Measurements from ENCODE around the gene FBXW12.
"Not testable (repeated sequence)": the region's sequence is repeated elsewhere in the genome, so short reads cannot be mapped to it uniquely, and the experiment has no call there.

The FBXW12 gene, protein sequence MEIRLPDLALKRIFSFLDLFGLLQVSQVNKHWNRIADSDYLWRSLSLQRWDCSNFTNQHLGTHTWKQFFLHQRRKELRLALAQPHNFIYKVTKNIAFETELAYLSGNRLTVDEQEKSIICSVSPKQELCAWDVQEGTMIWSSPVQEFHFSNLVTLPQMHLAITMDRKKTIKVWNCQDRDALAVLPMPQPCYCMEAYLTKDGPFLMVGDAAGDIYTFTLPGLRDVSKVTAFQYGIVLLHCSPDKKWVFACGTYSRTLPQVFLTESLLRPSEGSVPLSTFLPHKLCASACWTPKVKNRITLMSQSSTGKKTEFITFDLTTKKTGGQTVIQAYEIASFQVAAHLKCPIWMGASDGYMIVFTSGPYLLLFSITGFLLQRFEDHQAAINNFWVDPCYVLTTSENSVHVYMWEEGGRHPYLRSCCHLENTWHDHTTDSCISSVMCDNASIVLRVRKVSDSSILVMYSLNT

DNA sequence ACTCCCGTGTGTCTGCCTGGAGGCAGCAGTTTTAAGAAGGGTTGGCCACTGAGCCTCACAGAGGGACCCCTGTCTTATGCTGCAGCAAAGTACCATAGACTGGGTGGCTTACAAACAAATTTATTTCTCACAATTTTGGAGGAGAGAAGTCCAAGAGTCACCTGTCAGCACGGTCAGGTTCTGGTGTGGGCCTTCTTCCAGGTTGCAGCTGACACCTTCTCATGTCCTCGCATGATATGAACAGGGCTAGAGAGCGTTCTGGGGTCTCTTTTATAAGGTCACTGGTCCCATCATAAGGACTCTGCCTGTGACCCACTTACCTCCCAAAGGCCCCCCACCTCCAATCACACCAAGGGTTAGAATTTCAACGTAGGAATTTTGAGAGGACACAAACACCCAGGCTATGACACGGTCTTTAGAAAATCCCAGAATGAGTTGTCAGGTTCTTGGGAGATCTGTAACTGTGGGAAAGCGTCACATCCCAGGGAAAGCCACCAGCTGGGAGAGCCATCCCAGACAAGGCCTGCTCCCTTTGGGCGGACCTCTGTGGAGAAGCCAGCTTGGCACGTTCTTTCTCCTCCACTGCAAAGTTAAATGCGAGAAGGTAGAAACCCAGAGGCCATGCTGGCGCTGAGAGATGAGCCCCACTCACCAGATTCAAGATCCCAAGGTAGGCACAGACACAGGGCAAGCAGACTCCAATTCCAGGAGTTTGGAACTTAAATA is at the start of gene FBXW12:
FBXW12 (plus strand) TSS at position 569 of the 726 bp plus-strand sequence. CDS start 549 bp downstream, outside the sequence.
- DNase-seq (ENCODE audit: low spot score): no peak

DNA sequence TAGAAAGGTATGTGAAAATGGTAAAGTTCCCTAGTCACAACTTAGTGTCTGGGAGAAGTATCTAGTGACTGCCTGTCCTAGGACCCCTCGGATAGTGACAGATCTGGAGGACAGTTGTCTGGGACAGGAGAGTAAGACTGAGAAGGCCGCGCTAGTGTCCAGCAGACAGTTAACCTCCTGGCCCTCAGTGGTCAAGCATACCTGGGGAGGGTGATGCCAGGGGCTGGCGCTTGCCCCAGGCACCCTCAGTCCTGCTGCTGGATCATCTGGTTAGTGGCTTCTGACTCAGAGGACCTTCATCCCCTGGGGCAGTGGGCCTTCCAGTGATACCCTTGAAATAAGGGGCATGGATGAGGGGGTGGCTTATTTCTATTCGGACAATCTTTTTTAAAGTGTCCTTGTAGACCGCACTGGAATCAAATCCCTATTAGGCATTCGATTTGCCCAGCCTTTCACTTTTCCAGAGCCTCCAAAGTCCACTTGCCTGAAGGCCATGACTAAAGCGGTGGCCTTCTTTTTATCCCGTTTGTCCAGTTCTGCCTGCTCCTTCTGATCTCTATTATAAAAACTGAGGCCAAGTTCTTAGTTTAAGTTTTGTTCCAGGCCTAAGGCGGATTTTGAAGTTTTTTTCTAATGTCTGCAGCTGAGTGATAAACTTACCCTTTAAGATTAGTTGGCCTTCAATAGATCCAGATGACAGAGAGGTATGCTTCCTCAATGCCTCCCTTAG is 40.1 kb upstream of the FBXW12 start:
- not testable (repeated sequence) for DNase-seq (ENCODE audit: low spot score)

DNA sequence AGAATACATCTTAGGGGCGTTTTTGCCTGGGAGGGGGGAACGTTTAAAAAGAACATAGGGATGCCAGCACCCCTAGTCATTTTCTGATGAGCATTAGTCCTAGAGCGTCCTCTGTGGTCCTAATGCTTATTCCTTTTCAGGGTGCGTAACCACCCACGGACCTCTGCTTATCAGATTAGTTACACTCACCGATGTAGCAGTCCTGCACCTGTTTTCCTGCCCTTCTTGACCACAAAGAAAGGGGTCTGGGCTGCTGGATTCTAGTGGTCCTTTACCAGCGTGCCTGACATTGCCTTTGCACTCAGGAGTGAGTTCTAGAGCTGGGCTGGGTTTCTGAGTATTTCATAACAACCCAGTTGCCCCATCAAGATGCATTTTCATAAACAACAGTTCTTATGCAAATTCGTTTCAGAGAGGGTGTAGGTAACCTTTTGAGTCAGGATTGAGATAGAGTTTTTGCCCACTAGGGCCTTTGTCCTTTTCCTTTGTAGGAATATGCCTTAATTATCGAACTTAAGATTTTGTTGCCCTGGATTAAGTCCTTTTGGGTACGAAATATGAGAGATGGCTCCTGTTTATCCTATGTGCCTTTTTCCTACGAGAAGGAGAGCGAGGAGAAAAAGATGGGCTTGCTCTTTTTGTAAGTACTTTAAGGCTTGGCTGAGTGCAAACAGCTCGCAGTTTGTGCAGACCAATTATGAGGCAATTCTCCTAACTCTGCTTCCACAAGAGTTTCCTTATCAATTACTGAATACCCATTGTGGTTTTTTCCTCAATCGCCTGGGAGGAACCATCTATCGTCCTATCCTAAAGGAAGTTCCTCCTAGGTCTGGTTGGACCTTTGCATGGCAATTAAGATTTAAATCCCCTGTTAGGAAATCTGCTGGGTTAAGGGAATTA is 38.4 kb upstream of the FBXW12 start, which contains the start of gene SPINK8:
SPINK8 (minus strand) TSS at position 316 of the 900 bp plus-strand sequence. CDS start 5,320 bp downstream, outside the sequence.
- not testable (repeated sequence) for DNase-seq (ENCODE audit: low spot score)

DNA sequence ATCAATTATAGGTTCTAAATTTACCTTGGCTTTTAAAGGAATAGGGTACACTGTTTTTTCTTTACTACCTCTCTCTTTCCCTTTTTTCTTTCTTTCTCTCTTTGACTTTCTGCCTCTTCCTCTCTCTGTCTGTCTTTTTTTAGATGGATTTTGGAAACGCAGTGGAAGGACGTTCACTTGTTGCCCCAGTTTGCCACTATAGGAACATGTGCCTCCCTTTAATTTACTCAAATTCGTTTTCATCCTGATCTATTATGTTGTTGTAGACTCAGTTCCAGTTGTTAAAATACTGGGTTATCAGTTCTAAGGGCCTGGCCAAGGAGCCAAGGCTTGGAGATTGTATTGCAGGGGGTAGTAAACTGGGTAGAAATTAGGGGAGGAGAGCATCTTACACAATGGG is 37.4 kb upstream of the FBXW12 start:
- no peak for DNase-seq (ENCODE audit: low spot score)

DNA sequence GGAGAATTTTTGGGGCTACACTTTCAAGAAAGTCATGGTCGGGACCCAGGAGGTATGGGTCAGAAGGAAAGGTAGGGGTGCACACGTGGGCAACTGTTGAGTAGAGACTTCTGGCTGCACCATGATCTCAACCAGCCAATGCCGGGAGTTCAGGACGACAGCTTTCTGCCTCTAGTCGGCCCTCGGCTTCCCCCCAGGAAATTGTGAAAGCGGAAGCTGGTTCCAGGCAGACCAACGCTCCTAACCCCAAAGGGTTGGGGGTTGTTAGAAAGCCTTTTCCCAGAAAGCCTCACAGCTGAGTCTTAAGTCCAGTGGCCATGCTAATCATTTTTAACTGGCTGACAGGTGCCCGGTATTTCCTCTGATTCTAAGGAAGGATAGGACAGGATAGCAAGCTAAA is 36.7 kb upstream of the FBXW12 start:
- not testable (repeated sequence) for DNase-seq (ENCODE audit: low spot score)

DNA sequence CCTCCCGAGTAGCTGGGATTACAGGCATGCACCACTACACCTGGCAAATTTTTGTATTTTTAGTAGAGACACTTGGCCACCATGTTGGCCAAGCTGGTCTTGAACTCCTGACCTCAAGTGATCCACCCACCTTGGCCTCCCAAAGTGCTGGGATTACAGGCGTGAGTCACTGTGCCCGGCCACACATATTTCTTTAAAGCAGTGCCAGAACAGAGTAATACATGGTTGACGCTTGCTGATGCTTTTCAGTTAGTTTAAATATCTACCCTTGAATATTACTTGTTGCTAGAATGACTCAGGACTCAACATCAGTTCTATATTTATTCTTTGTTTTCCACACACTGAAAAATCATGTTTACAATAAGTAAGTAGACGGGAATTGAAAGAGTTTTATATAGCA is 34.5 kb upstream of the FBXW12 start:
- not testable (repeated sequence) for DNase-seq (ENCODE audit: low spot score)

DNA sequence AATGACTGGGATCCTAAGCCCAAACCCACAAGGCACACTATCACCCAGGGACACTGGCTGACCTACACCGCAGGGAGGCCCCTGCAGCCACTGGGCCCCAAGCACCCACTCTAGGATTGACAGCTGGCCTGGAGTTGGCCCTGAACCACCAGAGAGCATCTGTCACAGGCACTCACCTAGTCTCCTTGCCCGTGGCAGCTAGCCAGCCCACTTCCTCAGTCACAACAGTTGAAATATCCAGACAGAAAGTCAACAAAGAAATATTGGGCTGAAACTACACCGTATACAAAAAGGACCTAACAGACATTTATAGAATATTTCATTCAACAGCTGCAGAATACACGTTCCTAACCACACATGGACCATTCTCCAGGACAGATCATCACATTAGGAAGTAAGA is 33.4 kb upstream of the FBXW12 start:
- no peak for DNase-seq (ENCODE audit: low spot score)

DNA sequence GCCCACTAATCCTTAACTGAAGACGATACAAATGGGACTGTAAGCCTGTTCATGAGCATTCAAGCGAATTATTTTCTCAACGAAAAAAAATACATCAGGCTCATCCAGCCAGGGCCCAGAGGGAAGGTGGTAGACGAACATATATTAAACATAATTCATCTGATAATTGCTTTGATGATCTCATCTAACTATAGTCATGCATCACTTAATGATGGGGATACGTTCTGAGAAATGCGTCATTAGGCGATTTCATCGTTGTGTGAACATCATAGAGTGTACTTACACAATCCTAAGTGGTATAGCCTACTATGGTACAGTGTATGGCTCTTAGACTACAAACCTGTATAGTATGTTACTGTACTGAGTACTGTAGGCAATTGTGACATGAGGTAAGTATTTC is 28.6 kb upstream of the FBXW12 start:
- no peak for DNase-seq (ENCODE audit: low spot score)

DNA sequence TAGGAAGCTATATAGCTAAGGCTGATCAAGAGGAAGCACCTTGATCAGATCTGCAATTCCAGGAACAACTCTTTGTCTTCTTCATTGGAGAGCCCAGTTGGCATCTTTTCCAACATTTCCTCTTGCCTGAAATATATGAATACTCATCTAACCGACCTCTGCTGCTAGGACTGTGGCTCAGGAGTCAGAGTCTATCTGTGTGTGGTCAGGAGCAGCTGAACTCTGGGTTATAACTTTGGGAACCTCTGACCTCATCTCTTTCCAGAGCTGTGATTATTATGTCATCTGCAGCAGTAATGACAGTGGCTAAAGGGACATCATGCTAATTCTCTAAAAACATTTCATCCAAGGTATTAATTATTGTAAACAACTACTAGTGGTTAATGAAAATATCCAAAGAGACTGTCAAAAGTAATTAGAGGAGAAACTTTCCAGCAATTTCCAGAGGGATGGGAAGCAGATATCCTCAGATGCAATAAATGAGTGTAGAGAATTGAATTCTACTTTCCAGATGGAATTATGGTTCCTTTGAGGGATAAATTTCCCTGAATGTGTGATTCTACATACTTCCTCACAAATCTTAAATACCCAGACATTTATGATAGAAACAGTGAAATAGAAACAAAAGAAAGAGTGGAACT is 27.0 kb upstream of the FBXW12 start:
- DNase-seq (ENCODE audit: low spot score): no peak

DNA sequence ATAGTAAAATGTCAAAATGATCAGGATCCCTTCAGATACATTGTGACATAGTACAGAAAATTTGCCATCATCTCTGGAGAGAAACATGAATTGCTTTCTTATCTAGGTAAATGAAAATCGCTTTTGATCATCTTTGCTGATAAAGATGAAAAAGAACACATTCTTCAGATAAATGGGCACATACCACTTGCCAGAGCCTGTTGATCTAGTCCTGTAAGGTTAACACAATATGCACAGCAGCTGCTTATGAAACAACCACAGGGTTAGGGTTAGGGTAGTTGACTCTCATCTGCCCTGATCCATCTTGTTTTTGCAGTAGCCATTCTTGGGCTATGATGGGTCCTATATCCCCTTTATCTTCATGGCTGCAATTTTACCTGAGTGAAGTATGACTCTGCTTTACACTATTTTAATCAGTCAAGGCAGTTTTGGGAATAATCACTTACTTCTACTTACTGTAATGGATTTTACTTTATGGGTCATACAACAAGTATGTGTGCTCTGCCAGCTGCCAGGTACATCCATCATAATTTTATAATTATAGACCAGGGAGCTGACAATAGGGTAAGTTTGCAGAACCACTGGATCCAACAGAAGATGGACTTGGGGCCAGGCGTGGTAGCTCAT is 26.0 kb upstream of the FBXW12 start:
- no peak for DNase-seq (ENCODE audit: low spot score)

DNA sequence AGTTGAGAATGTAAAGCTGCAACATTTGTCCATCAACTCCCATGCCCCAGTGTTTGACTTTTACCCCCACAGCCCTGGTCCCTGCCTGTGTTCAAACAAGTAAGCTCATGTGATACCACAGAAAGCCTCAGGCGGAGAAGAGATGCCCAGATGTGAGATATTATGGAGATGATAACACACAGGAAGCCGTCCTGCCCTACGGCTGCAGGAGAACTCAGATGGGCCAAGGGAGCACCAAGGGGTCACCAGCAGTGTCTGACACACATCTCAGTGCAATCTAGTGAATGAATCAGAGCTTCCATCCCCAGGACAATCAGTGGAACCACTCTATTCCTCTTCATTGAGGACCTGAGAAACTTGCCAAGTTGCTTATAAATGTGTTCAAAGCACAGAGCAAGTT is 24.5 kb upstream of the FBXW12 start:
- no peak for DNase-seq (ENCODE audit: low spot score)

DNA sequence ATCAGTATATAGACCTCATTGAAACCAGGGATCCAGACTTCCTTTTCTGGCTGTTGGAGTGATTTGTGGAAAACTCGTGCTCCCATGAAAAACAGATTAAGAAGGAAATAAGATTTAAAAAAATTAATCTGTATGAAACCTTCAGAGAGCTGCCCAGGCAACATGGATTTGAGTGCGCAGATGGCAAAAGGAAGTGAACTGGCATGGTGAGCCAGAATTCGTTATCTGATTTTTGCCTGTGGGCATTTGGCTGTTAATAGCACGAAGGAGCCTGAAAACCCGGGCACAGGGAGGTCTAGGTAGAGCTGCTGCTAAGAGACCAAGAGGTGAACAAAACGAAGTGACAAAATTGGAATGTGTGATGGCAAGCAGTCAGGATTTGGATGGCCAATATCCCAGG is 19.5 kb upstream of the FBXW12 start:
- no peak for DNase-seq (ENCODE audit: low spot score)

DNA sequence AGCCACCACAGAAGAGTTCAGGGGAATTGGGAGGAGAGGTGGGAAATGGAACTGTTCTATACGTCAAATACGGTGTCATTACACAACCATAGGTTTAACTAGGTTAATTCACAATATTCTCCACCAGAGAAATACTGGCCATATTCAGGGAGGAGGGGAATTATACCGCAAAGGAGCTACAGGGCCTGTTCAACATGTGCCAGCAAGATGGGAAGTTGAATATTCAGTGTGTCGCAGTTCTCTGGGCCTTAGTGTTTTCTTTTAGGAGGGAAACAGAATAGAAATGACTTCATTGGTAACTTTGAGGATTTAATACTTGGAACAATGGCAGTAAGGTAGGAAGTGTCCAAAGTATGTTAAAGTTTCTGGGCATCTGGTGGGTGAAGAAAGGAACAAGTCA is 18.0 kb upstream of the FBXW12 start:
- no peak for DNase-seq (ENCODE audit: low spot score)

DNA sequence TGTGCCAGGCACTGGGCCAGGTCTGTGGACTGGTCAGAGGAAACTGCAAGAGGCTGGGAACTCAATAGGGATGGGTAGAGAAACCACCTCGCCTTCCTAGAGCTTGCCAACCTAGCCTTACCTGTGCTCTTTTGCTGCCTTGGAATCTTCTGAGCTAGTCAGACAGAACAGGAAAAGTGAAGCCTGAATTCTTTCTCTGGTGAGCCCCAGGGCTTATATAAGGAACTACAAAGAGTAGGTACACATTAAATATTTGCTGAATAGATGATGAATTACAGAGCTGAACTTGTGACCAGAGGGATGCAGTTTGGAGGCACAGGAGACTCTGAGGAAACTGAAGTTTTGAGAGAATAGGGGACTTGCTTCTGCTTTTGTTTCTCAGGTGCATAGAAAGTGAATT is 15.6 kb upstream of the FBXW12 start:
- no peak for DNase-seq (ENCODE audit: low spot score)

DNA sequence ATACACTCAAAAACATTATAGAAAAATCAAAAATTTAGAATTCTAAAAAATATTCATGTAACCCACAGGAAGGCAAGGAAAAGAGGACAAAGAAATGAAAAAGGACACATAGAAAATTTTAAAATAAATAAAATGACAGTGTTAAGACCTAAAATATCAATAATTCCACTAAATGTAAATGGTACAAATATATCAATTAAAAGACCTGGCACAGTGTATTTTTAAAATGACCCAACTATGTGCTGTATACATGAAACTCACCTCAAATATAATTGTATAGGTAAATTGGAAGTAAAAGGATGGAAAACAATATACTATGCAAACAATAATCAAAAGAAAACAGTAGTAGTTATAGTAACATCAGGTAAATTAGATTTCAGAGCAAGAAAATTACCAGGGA is 10.1 kb upstream of the FBXW12 start:
- DNase-seq (ENCODE audit: low spot score): no peak

DNA sequence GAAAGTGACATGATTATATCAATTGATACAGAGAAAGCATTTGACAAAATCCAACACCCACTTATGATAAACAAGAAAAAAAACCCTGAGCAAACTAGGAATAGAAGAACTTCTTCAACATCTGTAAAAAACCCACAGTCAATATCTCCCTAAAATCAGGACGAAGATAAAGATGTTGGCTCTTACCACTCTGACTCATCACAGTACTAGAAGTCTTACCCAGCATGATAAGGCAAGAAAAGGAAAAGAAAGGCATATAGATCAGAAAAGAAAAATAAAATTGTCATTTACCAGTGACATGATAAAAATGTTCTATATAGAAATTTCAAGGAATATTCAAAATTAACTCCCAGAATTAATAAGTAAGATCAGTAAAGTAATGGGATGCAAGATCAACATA is 7.2 kb upstream of the FBXW12 start:
- DNase-seq (ENCODE audit: low spot score): no peak

DNA sequence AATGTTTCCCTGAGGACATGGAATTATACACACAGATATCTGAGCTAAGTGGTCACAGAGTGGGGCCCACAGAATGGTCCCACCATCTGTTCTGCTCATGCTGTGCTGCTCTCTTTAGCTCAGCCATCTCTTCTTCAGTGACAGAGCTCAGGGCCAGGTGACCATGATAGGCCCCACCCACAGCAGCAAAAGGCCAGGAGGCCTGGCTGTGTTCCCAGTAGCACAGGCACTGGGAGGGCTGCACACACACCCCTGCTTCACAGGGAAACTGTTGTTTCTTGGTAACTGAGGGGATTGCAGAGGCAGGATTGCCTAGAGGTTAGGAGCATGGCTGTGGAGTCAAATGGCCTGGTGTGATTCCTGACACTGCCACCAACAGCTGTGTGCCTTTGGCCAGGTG is 4.8 kb upstream of the FBXW12 start:
- DNase-seq (ENCODE audit: low spot score): no peak

DNA sequence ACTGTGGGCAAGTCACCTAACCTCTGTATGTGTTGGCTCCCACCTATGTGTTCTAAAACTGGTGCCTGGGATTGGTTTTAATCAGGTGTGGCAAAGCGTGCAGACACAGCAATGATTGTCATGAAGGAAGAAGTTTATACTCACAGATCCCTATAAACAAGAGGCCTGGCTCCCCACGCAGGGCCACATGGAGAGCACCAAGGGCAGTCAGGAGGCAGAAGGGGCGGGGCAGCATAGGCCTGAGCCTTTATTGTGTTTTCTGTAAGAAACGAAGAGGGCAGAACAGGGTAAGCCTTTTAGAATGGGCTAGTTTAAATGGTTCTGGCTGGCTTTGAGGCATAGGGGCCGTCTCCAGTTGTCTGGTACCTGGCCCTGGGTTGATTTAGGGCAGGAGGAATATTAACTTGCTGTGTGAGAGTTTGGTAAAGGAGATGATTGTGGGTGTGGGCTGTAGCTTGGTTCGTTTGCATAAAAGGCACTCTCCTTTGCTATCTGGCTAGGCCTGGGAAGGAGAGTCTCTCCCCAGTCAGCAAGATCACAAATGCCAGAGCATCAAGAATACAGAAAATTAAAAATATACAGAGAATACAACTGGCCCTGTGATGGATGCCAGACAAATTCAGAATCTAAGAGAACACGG is 2.2 kb upstream of the FBXW12 start:
- DNase-seq (ENCODE audit: low spot score): no peak

DNA sequence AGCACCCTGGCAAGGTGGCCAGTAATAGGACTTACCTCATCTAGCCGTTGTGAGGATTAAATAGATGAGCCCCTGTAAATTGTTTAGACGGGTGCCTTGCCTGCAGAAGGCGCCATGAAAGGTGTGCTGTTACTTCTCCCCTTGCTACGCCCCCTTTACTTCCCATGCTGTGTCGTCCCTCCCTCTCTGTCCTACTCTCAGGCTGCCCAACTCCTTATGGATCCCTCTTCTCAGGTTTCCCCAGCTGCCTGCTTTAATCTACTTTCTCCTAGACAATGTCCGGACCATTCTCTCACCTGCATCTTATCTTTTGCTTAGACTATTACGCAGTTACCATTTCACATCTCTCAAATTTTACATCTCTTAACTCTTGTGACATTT is 1.7 kb upstream of the FBXW12 start:
- DNase-seq (ENCODE audit: low spot score): no peak

DNA sequence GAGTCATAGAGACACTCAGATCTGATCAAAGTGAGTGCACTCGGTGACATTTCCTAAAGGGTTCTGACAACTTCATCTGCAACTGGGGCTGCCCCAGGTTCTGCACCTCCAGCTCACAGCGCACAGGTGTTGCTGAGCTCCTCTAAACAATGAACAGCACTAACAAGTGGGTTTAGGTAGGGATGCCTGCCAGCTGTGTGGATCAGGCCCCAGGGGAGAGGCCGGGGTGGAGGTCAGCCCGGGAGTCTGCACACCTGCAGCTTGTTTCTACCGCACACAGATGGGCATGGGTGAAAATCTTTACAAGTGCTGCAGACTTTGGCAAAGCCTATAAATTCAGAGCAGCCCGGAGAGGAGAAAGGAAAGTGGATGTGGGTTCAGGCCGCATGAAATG is 355 bp downstream of the FBXW12 start:
- no peak for DNase-seq (ENCODE audit: low spot score)
